WTC11 (cell line): Measurements from ENCODE around the gene GPR157. TPM values are rescaled to one million over a fixed set of nuclear protein-coding genes. Genes with fewer than 3 reads are reported as not detected.

Experiments
- ATAC-seq: fragments of 200-7000 bp; cut with Tn5 transposase; 2 replicates; pipeline ENCODE4 v1.10.0; 2021; ENCODE audit warnings: mild to moderate bottlenecking, moderate library complexity
- CTCF ChIA-PET: fragments of 300-600 bp; sonication (Branson Sonifier 250); formaldehyde crosslinking; loops from one replicate; lab custom pipeline; 2021; ENCODE audit warnings: antibody characterized with exemption; lab: Charles Lee
- POLR2A ChIA-PET: fragments of 350-600 bp; sonication (Branson Sonifier 250); formaldehyde crosslinking; loops from one replicate; lab custom pipeline; 2021; ENCODE audit warnings: antibody characterized with exemption; lab: Charles Lee
- DNase-seq: peaks from one replicate; pipeline ENCODE4 v3.0.0; 2021; ENCODE audit warnings: low spot score
- H3K27ac Mint-ChIP-seq: 2 replicates; pipeline ENCODE4 v1.8.0; 2021; ENCODE audit warnings: mixed read lengths
- H3K27me3 Mint-ChIP-seq: 2 replicates; pipeline ENCODE4 v1.8.0; 2021; ENCODE audit warnings: low read depth, mild to moderate bottlenecking, moderate library complexity, mixed read lengths
- H3K36me3 Mint-ChIP-seq: 2 replicates; pipeline ENCODE4 v1.8.0; 2021; ENCODE audit warnings: mixed read lengths
- H3K4me1 Mint-ChIP-seq: 2 replicates; pipeline ENCODE4 v1.8.0; 2022; ENCODE audit warnings: mixed read lengths
- H3K4me3 Mint-ChIP-seq: 2 replicates; pipeline ENCODE4 v1.8.0; 2021; ENCODE audit warnings: mild to moderate bottlenecking, moderate library complexity, mixed read lengths
- H3K9me3 Mint-ChIP-seq: 2 replicates; pipeline ENCODE4 v1.8.0; 2021; ENCODE audit warnings: mixed read lengths
- ATF1 ChIP-seq: sonication (generic); formaldehyde crosslinking; IDR thresholded peaks from 2 replicates; pipeline ENCODE4 v1.8.1; 2023; ENCODE audit warnings: mild to moderate bottlenecking, moderate library complexity, missing genetic modification reagents
- ATF3 ChIP-seq: sonication (generic); formaldehyde crosslinking; conservative IDR thresholded peaks from 2 replicates; pipeline ENCODE4 v1.8.1; 2022; ENCODE audit warnings: mild to moderate bottlenecking, missing genetic modification reagents
- CTCF ChIP-seq: fragments of 200-600 bp; IDR thresholded peaks from 2 replicates; pipeline ENCODE4 v1.8.0; 2022; ENCODE audit warnings: antibody characterized with exemption
- E2F5 ChIP-seq: sonication (generic); formaldehyde crosslinking; IDR thresholded peaks from 2 replicates; pipeline ENCODE4 v1.8.1; 2022; ENCODE audit warnings: mild to moderate bottlenecking, moderate library complexity, missing genetic modification reagents
- ELF4 ChIP-seq: sonication (generic); formaldehyde crosslinking; IDR thresholded peaks from 2 replicates; pipeline ENCODE4 v1.8.1; 2022; ENCODE audit warnings: low read depth, mild to moderate bottlenecking, moderate library complexity, missing genetic modification reagents
- ERG ChIP-seq: fragments of 250-450 bp; sonication (Bioruptor Pico); IDR thresholded peaks from 2 replicates; pipeline ENCODE4 v1.8.0; 2021; ENCODE audit warnings: mild to moderate bottlenecking
- GRHL2 ChIP-seq: fragments of 250-450 bp; sonication (Bioruptor Pico); IDR thresholded peaks from 2 replicates; pipeline ENCODE4 v1.8.0; 2022; ENCODE audit warnings: mild to moderate bottlenecking, moderate library complexity; ENCODE audit not compliant: insufficient replicate concordance, severe bottlenecking
- GTF2I ChIP-seq: fragments of 250-450 bp; sonication (Bioruptor Pico); conservative IDR thresholded peaks from 2 replicates; pipeline ENCODE4 v1.4.0; 2021; ENCODE audit warnings: mild to moderate bottlenecking
- JUN ChIP-seq: sonication (generic); formaldehyde crosslinking; IDR thresholded peaks from 2 replicates; pipeline ENCODE4 v1.8.0; 2023; ENCODE audit warnings: mild to moderate bottlenecking, missing genetic modification reagents
- MAX ChIP-seq: sonication (generic); formaldehyde crosslinking; IDR thresholded peaks from 2 replicates; pipeline ENCODE4 v1.8.0; 2022; ENCODE audit warnings: mild to moderate bottlenecking, missing genetic modification reagents
- MYBL2 ChIP-seq: sonication (generic); formaldehyde crosslinking; IDR thresholded peaks from 2 replicates; pipeline ENCODE4 v1.8.1; 2023; ENCODE audit warnings: mild to moderate bottlenecking, moderate library complexity, missing genetic modification reagents
- NFYB ChIP-seq: sonication (generic); formaldehyde crosslinking; conservative IDR thresholded peaks from 2 replicates; pipeline ENCODE4 v1.8.0; 2022; ENCODE audit warnings: low read depth, missing genetic modification reagents
- NR1H2 ChIP-seq: sonication (generic); formaldehyde crosslinking; IDR thresholded peaks from 2 replicates; pipeline ENCODE4 v1.9.0; 2021; ENCODE audit warnings: mild to moderate bottlenecking, moderate library complexity, missing genetic modification reagents
- PRDM15 ChIP-seq: sonication (generic); formaldehyde crosslinking; IDR thresholded peaks from 2 replicates; pipeline ENCODE4 v1.8.0; 2022; ENCODE audit warnings: missing genetic modification reagents
- SP1 ChIP-seq: sonication (generic); formaldehyde crosslinking; conservative IDR thresholded peaks from 2 replicates; pipeline ENCODE4 v1.8.1; 2022; ENCODE audit warnings: missing genetic modification reagents
- TCF7 ChIP-seq: sonication (generic); formaldehyde crosslinking; IDR thresholded peaks from 2 replicates; pipeline ENCODE4 v1.8.0; 2022; ENCODE audit warnings: mild to moderate bottlenecking, low read depth, missing genetic modification reagents, moderate library complexity
- ZNF232 ChIP-seq: sonication (generic); formaldehyde crosslinking; IDR thresholded peaks from 2 replicates; pipeline ENCODE4 v1.8.0; 2022; ENCODE audit warnings: mild to moderate bottlenecking, missing genetic modification reagents
- total RNA-seq: library from RNA; stranded (reverse); gene quantifications from 3 replicates; pipeline ENCODE4 v1.2.3, GENCODE V29; 2021

GPR157 gene
- total RNA-seq, 1 experiment from 2014 or later, result 6.0 TPM

GRCh38 chr1:9167638-9168037 lies 38.7 kb upstream of the GPR157 start (continued):
- TF ChIP-seq PRDM15 (CRISPR knock-in tag) (no peak), CTCF (no peak)

GRCh38 chr1:9166289-9167235 lies 37.7 kb upstream of the GPR157 start:
- peaks cover 54% of the 10 kb centered on the region for H3K4me1 Mint-ChIP-seq
- peaks cover 5% of the 10 kb centered on the region; the same call in 1 of the 2 replicates for H3K36me3 Mint-ChIP-seq
- H3K27me3 Mint-ChIP-seq, result no peaks in the 10 kb centered on the region
- no peak for TF ChIP-seq NR1H2
- POLR2A ChIA-PET, result no interaction called here
- no peak overlapping the region for H3K4me3 Mint-ChIP-seq
- CTCF ChIA-PET, result interaction anchor here (1.2 to 3.3 kb wide), 5 partner anchors 14 to 84 kb away, joined by 4 to 10 read pairs (median 5); no protein-coding TSS in a partner anchor
- H3K9me3 Mint-ChIP-seq, result no peaks in the 10 kb centered on the region
- DNase-seq, result no peak
- no peak for ATAC-seq
- H3K27ac Mint-ChIP-seq, result peak overlapping the region; percentile 80; the same call in 1 of the 2 replicates

GRCh38 chr1:9165396-9165795 lies 36.5 kb upstream of the GPR157 start:
- DNase-seq, result no peak
- POLR2A ChIA-PET, result no interaction called here

GRCh38 chr1:9164919-9165318 lies 36.0 kb upstream of the GPR157 start:
- POLR2A ChIA-PET, result no interaction called here
- H3K27ac Mint-ChIP-seq, result peak overlapping the region; percentile 65
- TF ChIP-seq ERG (no peak), MYBL2 (CRISPR knock-in tag) (no peak), PRDM15 (CRISPR knock-in tag) (no peak), E2F5 (CRISPR knock-in tag) (no peak), TCF7 (CRISPR knock-in tag) (no peak), GRHL2 (CRISPR knock-in tag) (no peak), JUN (CRISPR knock-in tag) (no peak), ELF4 (CRISPR knock-in tag) (no peak), NFYB (no peak), ATF3 (CRISPR knock-in tag) (no peak), ATF1 (CRISPR knock-in tag) (no peak)

More at GRCh38 chr1:9165396-9165795, 36.5 kb upstream of the GPR157 start:
- Mint-ChIP-seq H3K27ac (0 out of 2 replicates have a peak overlapping the region, but pooled peaks have one; percentile 19), H3K36me3 (peaks cover 5% of the 10 kb centered on the region; the same call in 1 of the 2 replicates), H3K9me3 (no peaks in the 10 kb centered on the region), H3K4me1 (peaks cover 56% of the 10 kb centered on the region), H3K4me3 (no peak overlapping the region), H3K27me3 (no peaks in the 10 kb centered on the region)
- CTCF ChIA-PET, result interaction anchor here (0.6 to 3.3 kb wide), 7 partner anchors 16 to 303 kb away, joined by 3 to 10 read pairs (median 5); no protein-coding TSS in a partner anchor
- peak; percentile 50 for ATAC-seq
- TF ChIP-seq ZNF232 (CRISPR knock-in tag) (no peak), MAX (CRISPR knock-in tag) (no peak), GTF2I (no peak), SP1 (CRISPR knock-in tag) (no peak)
- TF ChIP-seq, all 79 proteins: peak for 0

More at GRCh38 chr1:9164919-9165318, 36.0 kb upstream of the GPR157 start:
- Mint-ChIP-seq H3K4me3 (no peak overlapping the region), H3K27me3 (no peaks in the 10 kb centered on the region), H3K4me1 (peaks cover 56% of the 10 kb centered on the region), H3K9me3 (no peaks in the 10 kb centered on the region), H3K36me3 (peaks cover 5% of the 10 kb centered on the region; the same call in 1 of the 2 replicates)
- DNase-seq, result no peak
- CTCF ChIA-PET, result interaction anchor here (0.7 to 3.3 kb wide), 7 partner anchors 16 to 160 kb away, joined by 3 to 10 read pairs (median 5); no protein-coding TSS in a partner anchor
- ATAC-seq, result no peak; the same call in 1 of the 2 replicates
